ENCODE measurements around the gene TAS1R3. TPM values are rescaled to one million over a fixed set of nuclear protein-coding genes. Genes with fewer than 3 reads are reported as not detected.

TAS1R3 gene
- total RNA-seq, 4 donors from 2014 or later, result 0.13 to 0.57 (median 0.30) TPM

GRCh38 chr1:1338278-1338677, 7.2 kb downstream of the TAS1R3 start:
- 100% methylated on average over 2 of the region's 36 CpGs; no CpG with 5 or more reads in 1 of the 2 donors for WGBS, 2 donors
- H3K36me3 ChIP-seq, result peaks cover 25 to 76% (median 51%) of the 10 kb centered on the region in 3 donors
- H3K27ac ChIP-seq, result no peak overlapping the region
- TF ChIP-seq CTCF (IDR thresholded peaks at IDR 0.05), result no peak
- no peak for TF ChIP-seq POLR2A (IDR thresholded peaks at IDR 0.05)
- no peaks in the 10 kb centered on the region for H3K9me3 ChIP-seq
- H3K4me1 ChIP-seq, result peaks cover 3 to 40% (median 8%) of the 10 kb centered on the region in 3 donors
- intact Hi-C loops (cut with DNase I), result no loop called here
- no peak for DNase-seq
- H3K27me3 ChIP-seq, result no peaks in the 10 kb centered on the region
- no peak overlapping the region for H3K4me3 ChIP-seq

- no peak for DNase-seq
- TF ChIP-seq POLR2A (IDR thresholded peaks at IDR 0.05), result no peak
- no peak for TF ChIP-seq CTCF (IDR thresholded peaks at IDR 0.05)
- H3K27ac ChIP-seq, result no peak overlapping the region
- no peak overlapping the region for H3K4me3 ChIP-seq
- intact Hi-C loops (cut with DNase I), result no loop called here
- H3K4me1 ChIP-seq, result peaks cover 8 to 41% (median 15%) of the 10 kb centered on the region in 3 donors
- no peaks in the 10 kb centered on the region for H3K27me3 ChIP-seq
- no peaks in the 10 kb centered on the region for H3K9me3 ChIP-seq
- 88 to 97% methylated on average over 6 to 8 of the region's 23 CpGs for WGBS, 2 donors
- peaks cover 25 to 74% (median 51%) of the 10 kb centered on the region in 3 donors for H3K36me3 ChIP-seq
Observed at GRCh38 chr1:1340185-1340584, 9.1 kb downstream of the TAS1R3 start.

DNA sequence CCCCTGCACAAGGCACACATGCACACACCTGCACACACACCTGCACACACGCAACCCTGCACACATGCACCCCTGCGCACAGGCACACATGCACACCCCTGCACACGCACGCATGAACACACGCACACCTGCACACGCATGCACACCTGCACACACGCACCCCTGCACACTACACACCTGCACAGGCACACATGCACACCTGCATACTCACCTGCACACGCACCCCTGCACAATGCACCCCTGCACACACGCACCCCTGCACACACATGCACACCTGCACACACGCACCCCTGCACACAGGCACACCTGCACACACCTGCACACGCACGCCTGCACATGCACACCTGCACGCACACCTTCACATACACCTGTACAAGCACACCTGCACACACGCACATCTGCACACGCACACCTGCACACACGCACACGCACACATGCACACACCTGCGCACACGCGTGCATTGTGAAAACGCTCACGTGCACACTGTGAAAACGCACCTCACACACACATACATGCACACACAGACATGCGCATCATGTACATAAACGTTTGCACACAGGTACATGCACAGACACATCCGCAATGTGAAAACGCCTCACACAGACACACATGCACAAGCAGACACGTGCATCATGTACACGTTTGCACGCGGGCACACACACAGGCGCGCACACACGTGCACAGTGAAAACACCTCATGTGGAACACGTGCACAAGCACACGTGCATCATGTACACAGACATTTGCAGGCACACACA, 9.9 kb downstream of the TAS1R3 start:
- H3K9me3 ChIP-seq, result no peaks in the 10 kb centered on the region
- intact Hi-C loops (cut with DNase I), result no loop called here
- H3K4me1 ChIP-seq, result peaks cover 16 to 49% (median 23%) of the 10 kb centered on the region in 3 donors
- no peak for DNase-seq
- peaks cover 25 to 66% (median 49%) of the 10 kb centered on the region in 3 donors for H3K36me3 ChIP-seq
- no peak overlapping the region for H3K4me3 ChIP-seq
- WGBS, 2 donors, result 90 to 91% methylated on average over 35 to 36 of the region's 36 CpGs
- no peak for TF ChIP-seq CTCF (IDR thresholded peaks at IDR 0.05)
- no peak for TF ChIP-seq POLR2A (IDR thresholded peaks at IDR 0.05)
- H3K27ac ChIP-seq, result no peak overlapping the region
- H3K27me3 ChIP-seq, result no peaks in the 10 kb centered on the region

GRCh38 chr1:1341549-1342021, 10.5 kb downstream of the TAS1R3 start:
- no peaks in the 10 kb centered on the region for H3K27me3 ChIP-seq
- 69 to 100% methylated on average over 2 to 3 of the region's 17 CpGs for WGBS, 2 donors
- intact Hi-C loops (cut with DNase I), result no loop called here
- no peak for DNase-seq
- TF ChIP-seq CTCF (IDR thresholded peaks at IDR 0.05), result no peak
- no peak overlapping the region for H3K4me3 ChIP-seq
- H3K9me3 ChIP-seq, result no peaks in the 10 kb centered on the region
- H3K4me1 ChIP-seq, result peaks cover 22 to 55% (median 29%) of the 10 kb centered on the region in 3 donors
- H3K36me3 ChIP-seq, result peaks cover 22 to 60% (median 43%) of the 10 kb centered on the region in 3 donors
- H3K27ac ChIP-seq, result no peak overlapping the region

GRCh38 chr1:1342061-1342562, 11.0 kb downstream of the TAS1R3 start:
- TF ChIP-seq POLR2A (IDR thresholded peaks at IDR 0.05) (no peak), CTCF (IDR thresholded peaks at IDR 0.05) (no peak)
- 60% methylated on average over 1 of the region's 28 CpGs; no CpG with 5 or more reads in 1 of the 2 donors for WGBS, 2 donors
- peaks cover 27 to 60% (median 34%) of the 10 kb centered on the region in 3 donors for H3K4me1 ChIP-seq
- no peaks in the 10 kb centered on the region for H3K9me3 ChIP-seq
- H3K36me3 ChIP-seq, result peaks cover 19 to 55% (median 39%) of the 10 kb centered on the region in 3 donors
- no peak overlapping the region for H3K27ac ChIP-seq
- H3K4me3 ChIP-seq, result no peak overlapping the region
- no peak for DNase-seq
- intact Hi-C loops (cut with DNase I), result no loop called here
- no peaks in the 10 kb centered on the region for H3K27me3 ChIP-seq
